Upper lobe of left lung (tissue), 4 donors: ENCODE data around the gene ZBED5.

Experiments
- EP300 ChIP-seq, 4 donors: sonication (generic); formaldehyde crosslinking; IDR thresholded peaks; one replicate each; pipeline ENCODE4 v1.5.1; 2017; ENCODE audit warnings: antibody characterized with exemption in 4 of 4, control low read depth in 2 of 4
- POLR2A ChIP-seq, 4 donors: fragments of 450-650 bp; IDR thresholded peaks; one replicate each; pipeline ENCODE4 v1.5.1; 2016 to 2017; ENCODE audit warnings: antibody characterized with exemption in 4 of 4, mild to moderate bottlenecking in 2 of 4
- TF ChIP-seq, protein P1 (sequence below), 6 experiments: fragments of 450-650 bp in 4 of 6; fragments of 200-600 bp in 2 of 6; sonication (generic) in 2 of 6; IDR thresholded peaks; one replicate each; pipeline ENCODE4 v1.5.1; 2016 to 2019; ENCODE audit warnings: antibody characterized with exemption in 6 of 6

DNA sequence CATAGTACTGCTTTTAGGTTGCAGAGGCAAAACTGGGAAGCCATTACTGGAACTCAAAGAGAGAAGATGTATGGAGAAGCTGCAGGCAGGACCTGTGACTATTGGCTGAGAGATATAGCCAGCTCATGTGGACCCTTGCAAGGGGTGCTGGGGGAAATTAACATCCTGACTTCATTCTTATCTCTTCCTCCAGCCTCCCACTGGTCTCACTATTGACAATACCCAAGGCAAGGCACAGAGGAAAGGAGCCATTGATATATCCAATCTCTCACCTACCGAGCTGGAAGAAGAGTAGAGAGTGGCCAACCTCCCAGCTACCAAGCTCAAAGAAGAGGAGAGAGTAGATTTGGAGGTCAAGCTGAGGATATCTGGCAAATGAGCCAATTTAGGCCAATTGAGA, 36.8 kb upstream of the ZBED5 start:
- TF ChIP-seq, protein P1, sequence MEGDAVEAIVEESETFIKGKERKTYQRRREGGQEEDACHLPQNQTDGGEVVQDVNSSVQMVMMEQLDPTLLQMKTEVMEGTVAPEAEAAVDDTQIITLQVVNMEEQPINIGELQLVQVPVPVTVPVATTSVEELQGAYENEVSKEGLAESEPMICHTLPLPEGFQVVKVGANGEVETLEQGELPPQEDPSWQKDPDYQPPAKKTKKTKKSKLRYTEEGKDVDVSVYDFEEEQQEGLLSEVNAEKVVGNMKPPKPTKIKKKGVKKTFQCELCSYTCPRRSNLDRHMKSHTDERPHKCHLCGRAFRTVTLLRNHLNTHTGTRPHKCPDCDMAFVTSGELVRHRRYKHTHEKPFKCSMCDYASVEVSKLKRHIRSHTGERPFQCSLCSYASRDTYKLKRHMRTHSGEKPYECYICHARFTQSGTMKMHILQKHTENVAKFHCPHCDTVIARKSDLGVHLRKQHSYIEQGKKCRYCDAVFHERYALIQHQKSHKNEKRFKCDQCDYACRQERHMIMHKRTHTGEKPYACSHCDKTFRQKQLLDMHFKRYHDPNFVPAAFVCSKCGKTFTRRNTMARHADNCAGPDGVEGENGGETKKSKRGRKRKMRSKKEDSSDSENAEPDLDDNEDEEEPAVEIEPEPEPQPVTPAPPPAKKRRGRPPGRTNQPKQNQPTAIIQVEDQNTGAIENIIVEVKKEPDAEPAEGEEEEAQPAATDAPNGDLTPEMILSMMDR (IDR thresholded peaks at IDR 0.05) = no peak
- TF ChIP-seq POLR2A (IDR thresholded peaks at IDR 0.05) = no peak
- TF ChIP-seq EP300 (IDR thresholded peaks at IDR 0.05) = no peak
